Measurements from ENCODE around the gene IL17REL.

The IL17REL gene

GRCh38 chr22:49959782-49960158 is 52.8 kb downstream of the IL17REL start:
- no peaks in the 10 kb centered on the region for H3F3A ChIP-seq (ENCODE audit: low read depth)
- no peaks in the 10 kb centered on the region for H3K9me2 ChIP-seq (replicated peaks; ENCODE audit: low read depth, low read length)
- H4K20me1 ChIP-seq (ENCODE audit: insufficient read depth, low read length, poor library complexity, severe bottlenecking): peaks cover 34% of the 10 kb centered on the region
- H3K36me3 ChIP-seq (ENCODE audit: insufficient read depth, low read length): peaks cover 16% of the 10 kb centered on the region; the same call in 1 of the 2 replicates
- H3K9ac ChIP-seq (ENCODE audit: low read depth, low read length, poor library complexity, severe bottlenecking): peak overlapping the region; percentile 90
- H3K79me2 ChIP-seq (ENCODE audit: insufficient read depth, low read length): peaks cover 50% of the 10 kb centered on the region
- H3K27me3 ChIP-seq (ENCODE audit: insufficient read depth, low read length, poor library complexity, severe bottlenecking): no peaks in the 10 kb centered on the region
- peak overlapping the region; percentile 98 for H3K4me2 ChIP-seq (ENCODE audit: low read depth, low read length, poor library complexity, severe bottlenecking)
- H3K9me3 ChIP-seq (ENCODE audit: insufficient read depth, low read depth, low read length): no peaks in the 10 kb centered on the region
- H2AFZ ChIP-seq (ENCODE audit: low read length): peak overlapping the region; percentile 84
- TF ChIP-seq, protein P1, sequence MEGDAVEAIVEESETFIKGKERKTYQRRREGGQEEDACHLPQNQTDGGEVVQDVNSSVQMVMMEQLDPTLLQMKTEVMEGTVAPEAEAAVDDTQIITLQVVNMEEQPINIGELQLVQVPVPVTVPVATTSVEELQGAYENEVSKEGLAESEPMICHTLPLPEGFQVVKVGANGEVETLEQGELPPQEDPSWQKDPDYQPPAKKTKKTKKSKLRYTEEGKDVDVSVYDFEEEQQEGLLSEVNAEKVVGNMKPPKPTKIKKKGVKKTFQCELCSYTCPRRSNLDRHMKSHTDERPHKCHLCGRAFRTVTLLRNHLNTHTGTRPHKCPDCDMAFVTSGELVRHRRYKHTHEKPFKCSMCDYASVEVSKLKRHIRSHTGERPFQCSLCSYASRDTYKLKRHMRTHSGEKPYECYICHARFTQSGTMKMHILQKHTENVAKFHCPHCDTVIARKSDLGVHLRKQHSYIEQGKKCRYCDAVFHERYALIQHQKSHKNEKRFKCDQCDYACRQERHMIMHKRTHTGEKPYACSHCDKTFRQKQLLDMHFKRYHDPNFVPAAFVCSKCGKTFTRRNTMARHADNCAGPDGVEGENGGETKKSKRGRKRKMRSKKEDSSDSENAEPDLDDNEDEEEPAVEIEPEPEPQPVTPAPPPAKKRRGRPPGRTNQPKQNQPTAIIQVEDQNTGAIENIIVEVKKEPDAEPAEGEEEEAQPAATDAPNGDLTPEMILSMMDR (conservative IDR thresholded peaks at IDR 0.05; ENCODE audit: low read length): no peak
- no peak for TF ChIP-seq EZH2phosphoT487 (IDR thresholded peaks at IDR 0.05; ENCODE audit: borderline replicate concordance)
- H3K4me3 ChIP-seq (ENCODE audit: low read length, poor library complexity, severe bottlenecking): peak overlapping the region; percentile 93
- H3K4me1 ChIP-seq (ENCODE audit: insufficient read depth, low read length, poor library complexity, severe bottlenecking): peaks cover 31% of the 10 kb centered on the region

- Histone ChIP-seq H3K9me3 (ENCODE audit: insufficient read depth, low read depth, low read length) (no peaks in the 10 kb centered on the region), H2AFZ (ENCODE audit: low read length) (no peak overlapping the region), H3K4me2 (ENCODE audit: low read depth, low read length, poor library complexity, severe bottlenecking) (peak overlapping the region; percentile 98), H4K20me1 (ENCODE audit: insufficient read depth, low read length, poor library complexity, severe bottlenecking) (peaks cover 29% of the 10 kb centered on the region), H3K4me1 (ENCODE audit: insufficient read depth, low read length, poor library complexity, severe bottlenecking) (peaks cover 28% of the 10 kb centered on the region), H3K36me3 (ENCODE audit: insufficient read depth, low read length) (peaks cover 16% of the 10 kb centered on the region; the same call in 1 of the 2 replicates), H3K9ac (ENCODE audit: low read depth, low read length, poor library complexity, severe bottlenecking) (peak overlapping the region; percentile 90), H3K79me2 (ENCODE audit: insufficient read depth, low read length) (peaks cover 43% of the 10 kb centered on the region), H3K4me3 (ENCODE audit: low read length, poor library complexity, severe bottlenecking) (peak overlapping the region; percentile 93), H3F3A (ENCODE audit: low read depth) (no peaks in the 10 kb centered on the region), H3K27me3 (ENCODE audit: insufficient read depth, low read length, poor library complexity, severe bottlenecking) (no peaks in the 10 kb centered on the region), H3K9me2 (replicated peaks; ENCODE audit: low read depth, low read length) (no peaks in the 10 kb centered on the region)
- TF ChIP-seq EZH2phosphoT487 (IDR thresholded peaks at IDR 0.05; ENCODE audit: borderline replicate concordance): no peak
- TF ChIP-seq, protein P1 (conservative IDR thresholded peaks at IDR 0.05; ENCODE audit: low read length): no peak
Observed at GRCh38 chr22:49958931-49959781, 53.4 kb downstream of the IL17REL start.

- H4K20me1 ChIP-seq (ENCODE audit: insufficient read depth, low read length, poor library complexity, severe bottlenecking): peaks cover 22% of the 10 kb centered on the region
- TF ChIP-seq EZH2phosphoT487 (IDR thresholded peaks at IDR 0.05; ENCODE audit: borderline replicate concordance): no peak
- TF ChIP-seq, protein P1 (conservative IDR thresholded peaks at IDR 0.05; ENCODE audit: low read length): no peak
- H3K4me1 ChIP-seq (ENCODE audit: insufficient read depth, low read length, poor library complexity, severe bottlenecking): peaks cover 21% of the 10 kb centered on the region
- no peaks in the 10 kb centered on the region for H3K9me2 ChIP-seq (replicated peaks; ENCODE audit: low read depth, low read length)
- no peaks in the 10 kb centered on the region for H3K9me3 ChIP-seq (ENCODE audit: insufficient read depth, low read depth, low read length)
- H3K36me3 ChIP-seq (ENCODE audit: insufficient read depth, low read length): peaks cover 9% of the 10 kb centered on the region; the same call in 1 of the 2 replicates
- no peak overlapping the region for H3K9ac ChIP-seq (ENCODE audit: low read depth, low read length, poor library complexity, severe bottlenecking)
- peaks cover 36% of the 10 kb centered on the region for H3K79me2 ChIP-seq (ENCODE audit: insufficient read depth, low read length)
- H3K4me3 ChIP-seq (ENCODE audit: low read length, poor library complexity, severe bottlenecking): no peak overlapping the region
- H3K4me2 ChIP-seq (ENCODE audit: low read depth, low read length, poor library complexity, severe bottlenecking): no peak overlapping the region
- H3K27me3 ChIP-seq (ENCODE audit: insufficient read depth, low read length, poor library complexity, severe bottlenecking): no peaks in the 10 kb centered on the region
- no peak overlapping the region for H2AFZ ChIP-seq (ENCODE audit: low read length)
- H3F3A ChIP-seq (ENCODE audit: low read depth): no peaks in the 10 kb centered on the region
Observed at GRCh38 chr22:49958366-49958921, 54.1 kb downstream of the IL17REL start.
